Spleen (tissue), 7 donors: Measurements from ENCODE around the gene DENND1B.

Source experiments
- CTCF ChIP-seq, 11 experiments: fragments of 200-600 bp in 7 of 11; fragments of 450-650 bp in 4 of 11; sonication (generic) in 4 of 11; IDR thresholded peaks in 8 of 11; conservative IDR thresholded peaks in 3 of 11; 1 replicate in 7 of 11; 2 replicates in 4 of 11; pipeline versions ENCODE4 v1.4.0 to v1.8.0; 2016 to 2021; ENCODE audit warnings: antibody characterized with exemption in 11 of 11, inconsistent platforms in 4 of 11, mild to moderate bottlenecking in 1 of 11
- POLR2A ChIP-seq, 3 donors: fragments of 450-650 bp; IDR thresholded peaks; one replicate each; pipeline ENCODE4 v1.5.1; 2017; ENCODE audit warnings: antibody characterized with exemption in 3 of 3, mild to moderate bottlenecking in 1 of 3
- donor health status: DM: no; HTN: no; CAD: no; lungs with moderate emphysema.
- donor health status: DM: no; HTN: no; CAD: no.
- donor health status: DM: no; HTN: no; CAD: no.

GRCh38 chr1:197481101-197481500 lies 294.2 kb downstream of the DENND1B start:
- TF ChIP-seq CTCF (IDR thresholded peaks at IDR 0.05 in 8 of 11, conservative IDR thresholded peaks at IDR 0.05 in 3 of 11) (no peak), POLR2A (IDR thresholded peaks at IDR 0.05) (no peak)
